ENCODE results near the gene USP21. TPM values are rescaled to one million over a fixed set of nuclear protein-coding genes. Genes with fewer than 3 reads are reported as not detected.
A peak's percentile ranks its signal among the peaks of the same experiment; 100 is the strongest.

Gene USP21
- total and polyA plus RNA-seq, 9 of the 15 experiments (the other 6 are each of a cell fraction or from before 2014, with no cell fraction given): 4.9 to 52.4 (median 21.6) TPM

DNA sequence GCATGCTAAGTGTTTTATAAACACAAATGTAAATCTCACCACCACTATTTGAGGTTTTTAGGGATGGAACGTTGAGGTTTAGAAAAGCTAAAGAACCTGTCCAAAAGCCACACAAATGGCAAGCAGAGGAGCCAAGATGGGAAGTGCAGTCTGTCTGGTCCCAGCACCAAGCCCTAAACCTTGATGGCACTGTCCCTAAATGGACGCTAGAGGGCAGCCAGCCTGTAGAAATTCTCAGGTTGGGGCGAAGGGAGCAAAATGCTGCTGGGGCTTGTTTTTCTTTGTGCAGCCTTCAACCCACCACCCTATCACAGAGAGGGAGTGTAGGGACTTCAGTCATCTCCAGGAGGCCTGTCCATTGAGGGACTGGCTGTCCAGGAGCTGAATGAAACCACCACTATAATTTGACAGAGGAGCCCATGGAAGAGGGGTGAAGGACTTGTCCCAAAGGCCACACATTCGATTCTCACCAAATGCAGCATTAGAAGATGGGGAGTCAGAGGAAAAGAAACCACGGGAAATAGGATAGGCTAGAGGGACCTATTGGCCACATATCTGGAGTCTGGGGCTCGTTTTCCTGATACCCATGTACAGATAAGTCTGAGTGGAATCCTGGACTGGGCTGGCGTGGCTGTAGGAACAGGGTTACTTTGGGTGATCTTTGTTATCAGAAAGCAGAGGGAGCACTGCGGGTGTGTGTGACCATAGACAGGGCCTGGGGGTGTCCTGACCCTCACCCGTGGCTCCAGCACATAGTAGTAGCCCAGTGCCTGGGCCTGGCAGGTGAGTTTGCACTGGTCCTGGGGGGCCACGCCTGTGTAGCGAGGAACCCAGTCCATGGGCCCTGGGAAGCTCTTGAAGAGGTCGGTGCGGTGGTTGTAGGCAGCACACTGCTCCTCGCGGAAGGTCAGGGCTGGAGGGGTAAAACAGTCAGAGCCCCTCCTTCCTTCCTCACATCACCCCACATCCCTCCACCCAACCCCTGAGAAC is 33.5 kb downstream of the USP21 start:
- DNase-seq (ENCODE audit: extremely low read depth in 1 of 4, low spot score in 3 of 4) (peak; percentile 79 to 86 (median 80)), FAIRE-seq (peak; percentile 98), ATAC-seq (peak; percentile 94)
- Histone ChIP-seq H3K4me1 (replicated peaks in 1 of 2; ENCODE audit: control insufficient read depth in 2 of 2, insufficient read depth in 2 of 2, low read length in 2 of 2) (peaks cover 19 to 33% of the 10 kb centered on the region in 2 experiments), H3K4me2 (ENCODE audit: insufficient read depth, low read length) (peak overlapping the region; percentile 42; the same call in 1 of the 2 replicates), H3K9me3 (replicated peaks; ENCODE audit: control insufficient read depth, insufficient read depth, low read depth, low read length) (no peaks in the 10 kb centered on the region), H3K4me3 (no peak overlapping the region), H2AFZ (ENCODE audit: low read depth, low read length) (peak overlapping the region; percentile 94), H4K20me1 (replicated peaks; ENCODE audit: control insufficient read depth, insufficient read depth, low read length) (no peaks in the 10 kb centered on the region), H3K79me2 (ENCODE audit: control insufficient read depth, insufficient read depth, low read length) (no peaks in the 10 kb centered on the region), H3K9ac (ENCODE audit: insufficient read depth in 1 of 2, low read depth in 2 of 2, low read length in 2 of 2) (peak overlapping the region in 1 of 2 experiments; percentile 73; a peak in 2 of 4 replicates), H3K27ac (ENCODE audit: extremely low read depth, low read depth, low read length) (0 out of 3 replicates have a peak overlapping the region, but pooled peaks have one; percentile 15), H3K27me3 (ENCODE audit: control insufficient read depth in 2 of 2, insufficient read depth in 2 of 2, low read length in 2 of 2) (no peaks in the 10 kb centered on the region), H3K9me1 (ENCODE audit: control insufficient read depth, insufficient read depth, low read length) (no peaks in the 10 kb centered on the region), H3K36me3 (ENCODE audit: control insufficient read depth, insufficient read depth, low read length) (no peaks in the 10 kb centered on the region)
- BruUV-seq (replicated peaks): no TSS peak
- in situ Hi-C loops (cut with MboI): no loop called here
- WGBS (ENCODE audit: insufficient coverage, low coverage, missing lambda C conversion rate): 35% methylated on average over 12 of the region's 15 CpGs
- ChIA-PET CTCF (ENCODE audit: low intra/inter-chr PET ratio) (interaction anchor here (0.5 to 2.4 kb wide), 4 partner anchors 28 to 1092 kb away, joined by 3 to 9 read pairs (median 4); partner anchors contain the start of gene CFAP126), POLR2A (interaction anchor here (0.6 to 0.9 kb wide), 4 partner anchors 10 to 309 kb away, joined by 3 read pairs; partner anchors contain the start of genes B4GALT3 and DEDD)
- intact Hi-C loops (cut with micrococcal nuclease): loop anchor here (1.0 to 2.0 kb wide), 3 partner anchors 17 to 182 kb away; no protein-coding TSS in a partner anchor
- TF ChIP-seq, protein P1, sequence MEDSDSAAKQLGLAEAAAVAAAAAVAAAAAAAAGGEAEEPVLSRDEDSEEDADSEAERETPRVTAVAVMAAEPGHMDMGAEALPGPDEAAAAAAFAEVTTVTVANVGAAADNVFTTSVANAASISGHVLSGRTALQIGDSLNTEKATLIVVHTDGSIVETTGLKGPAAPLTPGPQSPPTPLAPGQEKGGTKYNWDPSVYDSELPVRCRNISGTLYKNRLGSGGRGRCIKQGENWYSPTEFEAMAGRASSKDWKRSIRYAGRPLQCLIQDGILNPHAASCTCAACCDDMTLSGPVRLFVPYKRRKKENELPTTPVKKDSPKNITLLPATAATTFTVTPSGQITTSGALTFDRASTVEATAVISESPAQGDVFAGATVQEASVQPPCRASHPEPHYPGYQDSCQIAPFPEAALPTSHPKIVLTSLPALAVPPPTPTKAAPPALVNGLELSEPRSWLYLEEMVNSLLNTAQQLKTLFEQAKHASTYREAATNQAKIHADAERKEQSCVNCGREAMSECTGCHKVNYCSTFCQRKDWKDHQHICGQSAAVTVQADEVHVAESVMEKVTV (CRISPR knock-in tag; IDR thresholded peaks at IDR 0.05): peak; percentile 40; the same call in 1 of the 2 replicates
- TF ChIP-seq, protein P2, sequence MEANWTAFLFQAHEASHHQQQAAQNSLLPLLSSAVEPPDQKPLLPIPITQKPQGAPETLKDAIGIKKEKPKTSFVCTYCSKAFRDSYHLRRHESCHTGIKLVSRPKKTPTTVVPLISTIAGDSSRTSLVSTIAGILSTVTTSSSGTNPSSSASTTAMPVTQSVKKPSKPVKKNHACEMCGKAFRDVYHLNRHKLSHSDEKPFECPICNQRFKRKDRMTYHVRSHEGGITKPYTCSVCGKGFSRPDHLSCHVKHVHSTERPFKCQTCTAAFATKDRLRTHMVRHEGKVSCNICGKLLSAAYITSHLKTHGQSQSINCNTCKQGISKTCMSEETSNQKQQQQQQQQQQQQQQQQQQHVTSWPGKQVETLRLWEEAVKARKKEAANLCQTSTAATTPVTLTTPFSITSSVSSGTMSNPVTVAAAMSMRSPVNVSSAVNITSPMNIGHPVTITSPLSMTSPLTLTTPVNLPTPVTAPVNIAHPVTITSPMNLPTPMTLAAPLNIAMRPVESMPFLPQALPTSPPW (CRISPR knock-in tag; IDR thresholded peaks at IDR 0.05): peak; percentile 20; the same call in 1 of the 2 replicates
- TF ChIP-seq STAG1 (CRISPR knock-in tag; IDR thresholded peaks at IDR 0.05; ENCODE audit: borderline replicate concordance): peak; percentile 57; the same call in 1 of the 2 replicates
- TF ChIP-seq SMARCC2 (IDR thresholded peaks at IDR 0.05; ENCODE audit: low read depth): no peak
- TF ChIP-seq NCOA2 (IDR thresholded peaks at IDR 0.05; ENCODE audit: partially characterized antibody in 2 of 2): no peak
- TF ChIP-seq TRIM24 (IDR thresholded peaks at IDR 0.05): no peak
- TF ChIP-seq YY1 (IDR thresholded peaks at IDR 0.05; ENCODE audit: borderline replicate concordance in 1 of 3, control insufficient read depth in 1 of 3, extremely low read depth in 1 of 3, insufficient read depth in 3 of 3, insufficient read length in 1 of 3, insufficient replicate concordance in 2 of 3, low read depth in 1 of 3, low read length in 2 of 3): peak in 1 of 3 experiments; percentile 44
- TF ChIP-seq ZBTB34 (CRISPR knock-in tag; IDR thresholded peaks at IDR 0.05): no peak
- TF ChIP-seq ILF3 (IDR thresholded peaks at IDR 0.05; ENCODE audit: borderline replicate concordance): no peak
- TF ChIP-seq FOXM1 (IDR thresholded peaks at IDR 0.05; ENCODE audit: low read depth): no peak
- no peak for TF ChIP-seq FOXM1 (CRISPR knock-in tag; IDR thresholded peaks at IDR 0.05; ENCODE audit: low read depth)
- no peak for TF ChIP-seq RBM39 (optimal IDR thresholded peaks at IDR 0.05; ENCODE audit: low read depth, low read length)
- TF ChIP-seq TEAD1 (CRISPR knock-in tag; IDR thresholded peaks at IDR 0.05): peak in 1 of 2 experiments; percentile 27; a peak in 1 of 4 replicates
- no peak for TF ChIP-seq SMARCA4 (IDR thresholded peaks at IDR 0.05)
